IMR-90 (cell line): ENCODE data around the gene WWC1. TPM values are rescaled to one million over a fixed set of nuclear protein-coding genes. Genes with fewer than 3 reads are reported as not detected.

Source experiments
- ATAC-seq: fragments of 200-7000 bp; cut with Tn5 transposase; 2 replicates; pipeline ENCODE4 v1.9.1; 2020; ENCODE audit warnings: low read depth, mild to moderate bottlenecking, moderate library complexity
- BruUV-seq: library from RNA; stranded (reverse); fragments of 400-500 nt; replicated peaks from 2 replicates; lab custom pipeline; 2021; lab: Mats Ljungman, UMichigan
- CTCF ChIA-PET: fragments of 300-600 bp; formaldehyde crosslinking; extraction: SDS; loops from one replicate; lab custom pipeline; 2021; ENCODE audit warnings: antibody characterized with exemption; lab: Yijun Ruan, JAX
- POLR2A ChIA-PET: fragments of 300-600 bp; sonication (Branson Sonifier 250); formaldehyde crosslinking; loops from one replicate; lab custom pipeline; 2022; ENCODE audit warnings: antibody characterized with exemption; ENCODE audit not compliant: unreplicated experiment; lab: Charles Lee
- DNase-seq: peaks from one replicate; pipeline ENCODE4 v3.0.0; 2013
- H2AFZ ChIP-seq: replicated peaks from 2 replicates; pipeline ENCODE3; 2013; ENCODE audit warnings: low read length, mild to moderate bottlenecking; ENCODE audit not compliant: poor library complexity
- H2AK5ac ChIP-seq: 2 replicates; pipeline ENCODE4 v1.6.1; 2013; ENCODE audit warnings: low read depth, low read length, inconsistent platforms
- H2AK9ac ChIP-seq: replicated peaks from 2 replicates; pipeline ENCODE3; 2013; ENCODE audit warnings: mild to moderate bottlenecking, low read depth, low read length, moderate library complexity; ENCODE audit not compliant: poor library complexity
- H2BK120ac ChIP-seq: 2 replicates; pipeline ENCODE4 v1.6.1; 2013; ENCODE audit warnings: low read depth, low read length, inconsistent platforms
- H2BK15ac ChIP-seq: 3 replicates; pipeline ENCODE4 v1.6.1; 2013; ENCODE audit warnings: low read depth, low read length, inconsistent platforms
- H2BK20ac ChIP-seq: 2 replicates; pipeline ENCODE4 v1.6.1; 2013; ENCODE audit warnings: low read depth, mild to moderate bottlenecking, inconsistent platforms, low read length, moderate library complexity
- H2BK5ac ChIP-seq: 2 replicates; pipeline ENCODE4 v1.6.1; 2013; ENCODE audit warnings: mild to moderate bottlenecking, low read depth, low read length, inconsistent platforms; ENCODE audit not compliant: poor library complexity, severe bottlenecking
- H3K14ac ChIP-seq: replicated peaks from 2 replicates; pipeline ENCODE4 v1.6.1; 2013; ENCODE audit warnings: low read depth, low read length, inconsistent platforms
- H3K18ac ChIP-seq: 2 replicates; pipeline ENCODE4 v1.6.1; 2013; ENCODE audit warnings: low read depth, low read length, control low read depth
- H3K23ac ChIP-seq: 2 replicates; pipeline ENCODE4 v1.6.1; 2013; ENCODE audit warnings: low read depth, low read length, inconsistent platforms
- H3K27ac ChIP-seq: 2 replicates; pipeline ENCODE4 v1.5.1; 2013; ENCODE audit warnings: mild to moderate bottlenecking, control low read depth, low read length; ENCODE audit not compliant: insufficient read depth
- H3K27me3 ChIP-seq: 2 replicates; pipeline ENCODE4 v1.6.1; 2013; ENCODE audit warnings: low read length; ENCODE audit not compliant: control insufficient read depth, insufficient read depth
- H3K36me3 ChIP-seq: 2 replicates; pipeline ENCODE4 v1.6.1; 2013; ENCODE audit warnings: low read length, mixed read lengths; ENCODE audit not compliant: control insufficient read depth, insufficient read depth
- H3K4ac ChIP-seq: 2 replicates; pipeline ENCODE4 v1.6.1; 2013; ENCODE audit warnings: low read depth, low read length, inconsistent platforms
- H3K4me1 ChIP-seq: 2 replicates; pipeline ENCODE4 v1.6.1; 2013; ENCODE audit warnings: low read length, mixed read lengths; ENCODE audit not compliant: control insufficient read depth, insufficient read depth
- H3K4me2 ChIP-seq: 2 replicates; pipeline ENCODE4 v1.6.1; 2013; ENCODE audit warnings: low read depth, mild to moderate bottlenecking, control low read depth, low read length, moderate library complexity
- H3K4me3 ChIP-seq: 2 replicates; pipeline ENCODE4 v1.5.1; 2013; ENCODE audit warnings: low read depth, mild to moderate bottlenecking, control low read depth, low read length, moderate library complexity; ENCODE audit not compliant: insufficient read depth
- H3K56ac ChIP-seq: 2 replicates; pipeline ENCODE4 v1.6.1; 2013; ENCODE audit warnings: low read length, inconsistent platforms; ENCODE audit not compliant: insufficient read depth; ENCODE audit errors: extremely low read depth
- H3K79me1 ChIP-seq, 2 experiments: 2 replicates each; pipeline ENCODE4 v1.6.1; 2013; ENCODE audit warnings: low read length in 2 of 2, inconsistent platforms in 1 of 2, low read depth in 1 of 2
- H3K9ac ChIP-seq: 2 replicates; pipeline ENCODE4 v1.6.1; 2013; ENCODE audit warnings: low read depth, low read length, control low read depth
- H3K9me1 ChIP-seq: 2 replicates; pipeline ENCODE4 v1.6.1; 2013; ENCODE audit warnings: low read length, inconsistent platforms; ENCODE audit not compliant: insufficient read depth
- H3K9me3 ChIP-seq: 2 replicates; pipeline ENCODE4 v1.6.1; 2013; ENCODE audit warnings: low read length; ENCODE audit not compliant: control insufficient read depth, insufficient read depth
- H4K20me1 ChIP-seq: 2 replicates; pipeline ENCODE4 v1.6.1; 2013; ENCODE audit warnings: low read length, inconsistent platforms; ENCODE audit not compliant: insufficient read depth
- H4K5ac ChIP-seq: 2 replicates; pipeline ENCODE4 v1.6.1; 2013; ENCODE audit warnings: mild to moderate bottlenecking, low read depth, low read length, control low read depth
- H4K8ac ChIP-seq, 2 experiments: 2 replicates each; pipeline ENCODE4 v1.6.1; 2013; ENCODE audit warnings: low read depth in 2 of 2, low read length in 2 of 2, control low read depth in 1 of 2, inconsistent platforms in 1 of 2
- H4K91ac ChIP-seq: 2 replicates; pipeline ENCODE4 v1.6.1; 2013; ENCODE audit warnings: low read depth, low read length, inconsistent platforms; ENCODE audit not compliant: insufficient read depth
- BHLHE40 ChIP-seq: fragments of 150-350 bp; IDR thresholded peaks from 2 replicates; pipeline ENCODE4 v1.6.1; 2016; ENCODE audit warnings: mild to moderate bottlenecking, low read depth, low read length
- CEBPB ChIP-seq: IDR thresholded peaks from 2 replicates; pipeline ENCODE4 v1.6.1; 2012; ENCODE audit warnings: low read depth, low read length, improper control_type of control experiment
- CHD1 ChIP-seq: IDR thresholded peaks from 2 replicates; pipeline ENCODE4 v1.6.1; 2012; ENCODE audit warnings: low read depth, low read length, improper control_type of control experiment
- CTCF ChIP-seq: conservative IDR thresholded peaks from 2 replicates; pipeline ENCODE4 v1.5.1; 2012; ENCODE audit warnings: mild to moderate bottlenecking, low read depth, low read length, improper control_type of control experiment
- ELK1 ChIP-seq: fragments of 150-350 bp; IDR thresholded peaks from 2 replicates; pipeline ENCODE4 v1.6.1; 2016; ENCODE audit warnings: low read depth, mild to moderate bottlenecking, low read length, moderate library complexity, borderline replicate concordance
- FOS ChIP-seq: fragments of 150-350 bp; IDR thresholded peaks from 2 replicates; pipeline ENCODE4 v1.6.1; 2016; ENCODE audit warnings: low read depth, low read length
- MAFK ChIP-seq: IDR thresholded peaks from 2 replicates; pipeline ENCODE4 v1.6.1; 2012; ENCODE audit warnings: low read depth, low read length, improper control_type of control experiment
- MXI1 ChIP-seq: IDR thresholded peaks from 2 replicates; pipeline ENCODE4 v1.6.1; 2012; ENCODE audit warnings: low read depth, mild to moderate bottlenecking, low read length, moderate library complexity, borderline replicate concordance
- NFE2L2 ChIP-seq: fragments of 150-350 bp; IDR thresholded peaks from 2 replicates; pipeline ENCODE4 v1.6.1; 2016; ENCODE audit warnings: low read depth, mild to moderate bottlenecking, low read length
- POLR2A ChIP-seq: IDR thresholded peaks from 2 replicates; pipeline ENCODE4 v1.6.1; 2012; ENCODE audit warnings: mild to moderate bottlenecking, low read depth, low read length
- RAD21 ChIP-seq: IDR thresholded peaks from 2 replicates; pipeline ENCODE4 v1.6.1; 2012; ENCODE audit warnings: low read length, improper control_type of control experiment
- RCOR1 ChIP-seq: IDR thresholded peaks from 2 replicates; pipeline ENCODE4 v1.6.1; 2012; ENCODE audit warnings: mild to moderate bottlenecking, low read length, improper control_type of control experiment; ENCODE audit not compliant: insufficient replicate concordance
- RFX5 ChIP-seq: IDR thresholded peaks from 2 replicates; pipeline ENCODE4 v1.8.0; 2012; ENCODE audit warnings: low read depth, mild to moderate bottlenecking, low read length, moderate library complexity
- SMC3 ChIP-seq: fragments of 150-350 bp; IDR thresholded peaks from 2 replicates; pipeline ENCODE4 v1.6.1; 2016; ENCODE audit warnings: low read depth, mild to moderate bottlenecking, antibody characterized with exemption, low read length, moderate library complexity
- WGBS, 2 experiments: methylation state at CpG; one replicate each; pipeline versions ENCODE4 v1.1.5 to v1.1.7; 2013; ENCODE audit warnings: missing lambda C conversion rate in 2 of 2; ENCODE audit not compliant: insufficient read length in 1 of 2; ENCODE audit errors: extremely low coverage in 2 of 2; 5-methylcytosine and 5-hydroxymethylcytosine counted together
- dilution Hi-C: fragments of 300-500 bp; cut with HindIII; formaldehyde crosslinking; loops from one replicate; pipeline ENCODE4 v1.14.3; 2018; ENCODE audit warnings: low sequenced_read_pairs; ENCODE audit not compliant: unreplicated experiment
- in situ Hi-C: fragments of 300-500 bp; cut with MboI; formaldehyde crosslinking; loops from 3 replicates; pipeline ENCODE4 v1.14.3; 2019; ENCODE audit warnings: low sequenced_read_pairs, inconsistent platforms, mixed read lengths
- intact Hi-C: fragments of 100-400 bp; cut with micrococcal nuclease; formaldehyde crosslinking; loops from 2 replicates; pipeline ENCODE4 v1.10.0; 2022
- polyA plus RNA-seq, 3 experiments: library from polyadenylated mRNA; depleted of rRNA; stranded (reverse); fragments of >200 nt; gene quantifications; 2 replicates each; pipeline ENCODE4 v1.2.3, GENCODE V29; 2012; ENCODE audit warnings: low replicate concordance in 1 of 3
- total RNA-seq: library from RNA; depleted of rRNA; stranded (reverse); fragments of >200 nt; gene quantifications from 2 replicates; pipeline ENCODE4 v1.2.3, GENCODE V29; 2012
- TF ChIP-seq, protein P1 (sequence below): fragments of 150-350 bp; IDR thresholded peaks from 2 replicates; pipeline ENCODE4 v1.6.1; 2017; ENCODE audit warnings: mild to moderate bottlenecking, antibody characterized with exemption, low read length, low read depth

WWC1 gene
- total and polyA plus RNA-seq, 2 of the 4 experiments (the other 2 are of a cell fraction), result 9.1 to 10.3 TPM

DNA sequence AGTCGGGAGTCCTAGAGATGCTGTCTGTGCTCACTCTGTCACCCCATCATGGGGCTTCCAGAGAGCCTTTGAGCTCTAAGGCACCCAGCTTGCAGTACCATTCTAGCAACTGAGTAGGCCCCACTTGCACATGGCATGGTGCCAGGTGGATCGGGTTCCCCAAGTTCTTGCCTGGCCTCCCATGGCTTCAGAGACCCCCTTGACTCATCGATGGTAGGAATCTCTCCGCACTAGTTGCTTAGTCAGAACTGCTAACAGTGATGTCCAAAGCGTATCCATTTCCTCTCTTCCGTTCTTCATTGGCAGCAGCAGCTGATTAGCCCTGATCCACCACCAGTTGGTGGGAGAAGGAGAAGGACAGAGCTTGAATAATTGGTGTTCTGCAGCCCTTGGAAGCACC lies 124.5 kb downstream of the WWC1 start:
- H3K4ac ChIP-seq, result no peak overlapping the region
- H2BK5ac ChIP-seq, result no peak overlapping the region
- H2AK5ac ChIP-seq, result no peak overlapping the region
- no peak overlapping the region for H3K4me2 ChIP-seq
- dilution Hi-C loops (no loop called here), in situ Hi-C loops (no loop called here), intact Hi-C loops (no loop called here)
- BruUV-seq, result no TSS peak
- 68% methylated on average over 2 of the region's 6 CpGs; no CpG with 5 or more reads in 1 of the 2 experiments for WGBS, 2 experiments
- TF ChIP-seq RAD21, result no peak
- no peak for TF ChIP-seq MAFK
- no peak for TF ChIP-seq POLR2A
- TF ChIP-seq SMC3, result no peak
- TF ChIP-seq MXI1, result no peak
- TF ChIP-seq CEBPB, result no peak
- no peak for TF ChIP-seq CHD1
- TF ChIP-seq, protein P1, sequence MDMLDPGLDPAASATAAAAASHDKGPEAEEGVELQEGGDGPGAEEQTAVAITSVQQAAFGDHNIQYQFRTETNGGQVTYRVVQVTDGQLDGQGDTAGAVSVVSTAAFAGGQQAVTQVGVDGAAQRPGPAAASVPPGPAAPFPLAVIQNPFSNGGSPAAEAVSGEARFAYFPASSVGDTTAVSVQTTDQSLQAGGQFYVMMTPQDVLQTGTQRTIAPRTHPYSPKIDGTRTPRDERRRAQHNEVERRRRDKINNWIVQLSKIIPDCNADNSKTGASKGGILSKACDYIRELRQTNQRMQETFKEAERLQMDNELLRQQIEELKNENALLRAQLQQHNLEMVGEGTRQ, result no peak
- TF ChIP-seq BHLHE40, result no peak
- TF ChIP-seq FOS, result no peak
- TF ChIP-seq RFX5, result no peak
- TF ChIP-seq ELK1, result no peak
- no peak for TF ChIP-seq RCOR1
- no peak for TF ChIP-seq CTCF
- no peak for TF ChIP-seq NFE2L2
- H3K79me1 ChIP-seq, result 0 out of 4 replicates have a peak, but pooled peaks cover 0 to 5% of the 10 kb centered on the region in 2 experiments
- no peak overlapping the region for H3K9ac ChIP-seq
- no peak overlapping the region for H3K23ac ChIP-seq
- no peak overlapping the region for H3K14ac ChIP-seq
- H3K27ac ChIP-seq, result no peak overlapping the region
- H3K4me3 ChIP-seq, result no peak overlapping the region
- no peak overlapping the region for H2BK20ac ChIP-seq
- ChIA-PET POLR2A (no interaction called here), CTCF (no interaction called here)
- no peaks in the 10 kb centered on the region for H3K27me3 ChIP-seq
- ATAC-seq, result no peak
- no peak overlapping the region for H4K91ac ChIP-seq
- H3K4me1 ChIP-seq, result peaks cover 5% of the 10 kb centered on the region
- peaks cover 8% of the 10 kb centered on the region for H3K36me3 ChIP-seq
- no peaks in the 10 kb centered on the region for H4K20me1 ChIP-seq
- no peak overlapping the region for H2BK120ac ChIP-seq
- H3K9me3 ChIP-seq, result no peaks in the 10 kb centered on the region
- H2AFZ ChIP-seq, result no peak overlapping the region
- H3K56ac ChIP-seq, result no peak overlapping the region
- no peak overlapping the region for H4K8ac ChIP-seq
- no peak overlapping the region for H2BK15ac ChIP-seq
- H3K18ac ChIP-seq, result no peak overlapping the region
- no peak for DNase-seq
- H4K5ac ChIP-seq, result no peak overlapping the region
- peaks cover 8% of the 10 kb centered on the region for H3K9me1 ChIP-seq
- H2AK9ac ChIP-seq, result no peak overlapping the region
